Body of pancreas (tissue), 4 donors: ENCODE results near the gene BACH2. TPM values are rescaled to one million over a fixed set of nuclear protein-coding genes. Genes with fewer than 3 reads are reported as not detected.

Source experiments
- ATAC-seq: fragments of 150-250 bp; one replicate; pipeline ENCODE4 v1.9.1; 2016
- DNase-seq, 4 donors: peaks; one replicate each; pipeline ENCODE4 v3.0.0-alpha.2; 2019
- H3K27ac ChIP-seq, 4 donors: fragments of 200-600 bp; sonication (generic); 1 replicate in 3 of 4; 2 replicates in 1 of 4; pipeline versions ENCODE4 v1.5.1 to v1.6.1; 2016 to 2019; ENCODE audit warnings: mild to moderate bottlenecking in 1 of 4, mixed read lengths in 1 of 4, moderate library complexity in 1 of 4
- H3K27me3 ChIP-seq, 2 donors: fragments of 200-600 bp; sonication (generic); one replicate each; pipeline ENCODE4 v1.6.0; 2016; ENCODE audit warnings: mild to moderate bottlenecking in 1 of 2
- H3K36me3 ChIP-seq, 2 donors: fragments of 200-600 bp; sonication (generic); replicated peaks in 1 of 2; 2 replicates each; pipeline ENCODE4 v1.5.1; 2016; ENCODE audit warnings: low read depth in 2 of 2; ENCODE audit not compliant: insufficient read depth in 1 of 2
- H3K4me1 ChIP-seq: fragments of 200-600 bp; sonication (generic); one replicate; pipeline ENCODE4 v1.6.0; 2016
- H3K4me3 ChIP-seq, 2 donors: fragments of 200-600 bp; sonication (generic); 1 replicate in 1 of 2; 2 replicates in 1 of 2; pipeline ENCODE4 v1.5.1; 2016 to 2019
- H3K9me3 ChIP-seq, 3 donors: fragments of 200-600 bp; sonication (generic); 1 replicate in 2 of 3; 2 replicates in 1 of 3; pipeline ENCODE4 v1.5.1; 2016
- CTCF ChIP-seq, 7 experiments: fragments of 450-650 bp in 4 of 7; fragments of 200-600 bp in 3 of 7; sonication (generic) in 3 of 7; IDR thresholded peaks; one replicate each; pipeline ENCODE4 v1.5.1; 2016 to 2019; ENCODE audit warnings: antibody characterized with exemption in 7 of 7
- POLR2A ChIP-seq, 3 donors: fragments of 450-650 bp; IDR thresholded peaks; one replicate each; pipeline ENCODE4 v1.6.1; 2016; ENCODE audit warnings: antibody characterized with exemption in 3 of 3, mild to moderate bottlenecking in 2 of 3
- WGBS, 2 donors: methylation state at CpG; one replicate each; pipeline ENCODE4 v1.1.5; 2017; 5-methylcytosine and 5-hydroxymethylcytosine counted together
- intact Hi-C: fragments of 100-400 bp; cut with DNase I; formaldehyde crosslinking; loops from one replicate; pipeline ENCODE4 v1.15.1; 2023
- total RNA-seq, 2 donors: library from RNA; depleted of rRNA; stranded (reverse); fragments of >200 nt; gene quantifications; one replicate each; pipeline ENCODE4 v1.1.0, GENCODE V29; 2016

The BACH2 gene
- total RNA-seq, 2 donors from 2014 or later = 2.1 to 3.3 TPM

- no peak overlapping the region for H3K27ac ChIP-seq
- intact Hi-C loops = no loop called here
- ATAC-seq = no peak
- no peaks in the 10 kb centered on the region for H3K36me3 ChIP-seq
- H3K4me3 ChIP-seq = no peak overlapping the region
- no peak for DNase-seq
- WGBS, 2 donors = 61 to 87% methylated on average over 5 of the region's 5 CpGs
- TF ChIP-seq POLR2A (IDR thresholded peaks at IDR 0.05) (no peak), CTCF (IDR thresholded peaks at IDR 0.05) (no peak)
- no peaks in the 10 kb centered on the region for H3K9me3 ChIP-seq
- no peaks in the 10 kb centered on the region for H3K27me3 ChIP-seq
- H3K4me1 ChIP-seq = peaks cover 8% of the 10 kb centered on the region
Observed at GRCh38 chr6:90190752-90191395, 105.8 kb downstream of the BACH2 start.

- Histone ChIP-seq H3K27me3 (no peaks in the 10 kb centered on the region), H3K4me3 (no peak overlapping the region), H3K9me3 (no peaks in the 10 kb centered on the region), H3K27ac (no peak overlapping the region), H3K36me3 (no peaks in the 10 kb centered on the region), H3K4me1 (peaks cover 8% of the 10 kb centered on the region)
- TF ChIP-seq POLR2A (IDR thresholded peaks at IDR 0.05) = no peak
- TF ChIP-seq CTCF (IDR thresholded peaks at IDR 0.05) = no peak
- intact Hi-C loops = no loop called here
- ATAC-seq = no peak
- 91 to 92% methylated on average over 4 of the region's 4 CpGs for WGBS, 2 donors
- DNase-seq = no peak
Observed at GRCh38 chr6:90190131-90190530, 106.5 kb downstream of the BACH2 start.

DNA sequence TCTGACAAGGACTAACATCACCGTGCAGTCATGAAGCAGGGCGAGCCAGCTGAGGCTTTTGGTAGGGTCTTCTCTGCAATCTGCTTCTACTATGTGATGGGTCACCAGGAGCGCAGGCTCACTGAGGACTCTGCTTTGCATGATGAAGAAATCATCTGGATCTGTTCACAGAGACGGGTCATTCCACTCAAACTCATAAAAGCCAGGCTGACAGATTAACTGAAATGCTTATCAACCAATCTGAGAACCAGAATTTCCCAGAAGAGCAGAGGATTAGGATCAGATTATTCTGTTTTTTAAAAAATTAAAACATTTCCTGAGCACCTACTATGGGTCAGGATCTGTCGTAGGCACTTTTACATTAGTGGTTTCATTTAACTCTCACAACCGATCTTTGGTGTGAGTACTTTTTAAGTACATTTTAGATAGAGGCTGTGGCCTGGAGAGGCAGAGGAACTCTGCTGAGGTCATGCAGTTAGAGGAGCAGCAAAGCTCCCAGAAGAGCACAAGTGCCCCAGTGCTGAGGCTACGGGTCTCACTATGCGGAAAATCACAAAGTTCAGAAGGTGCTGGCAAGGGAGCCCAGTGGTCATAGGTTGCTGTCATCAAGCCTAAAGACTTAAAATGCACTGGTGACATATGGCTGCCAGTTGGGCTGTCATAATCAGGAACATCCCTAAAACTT, 109.1 kb downstream of the BACH2 start:
- ATAC-seq (no peak), DNase-seq (no peak)
- no peak for TF ChIP-seq CTCF (IDR thresholded peaks at IDR 0.05)
- no peak for TF ChIP-seq POLR2A (IDR thresholded peaks at IDR 0.05)
- WGBS, 2 donors = 62 to 81% methylated on average over 8 of the region's 8 CpGs
- Histone ChIP-seq H3K27me3 (no peaks in the 10 kb centered on the region), H3K9me3 (no peaks in the 10 kb centered on the region), H3K36me3 (no peaks in the 10 kb centered on the region), H3K27ac (no peak overlapping the region), H3K4me1 (peaks cover 32% of the 10 kb centered on the region), H3K4me3 (no peak overlapping the region)
- intact Hi-C loops = no loop called here

DNA sequence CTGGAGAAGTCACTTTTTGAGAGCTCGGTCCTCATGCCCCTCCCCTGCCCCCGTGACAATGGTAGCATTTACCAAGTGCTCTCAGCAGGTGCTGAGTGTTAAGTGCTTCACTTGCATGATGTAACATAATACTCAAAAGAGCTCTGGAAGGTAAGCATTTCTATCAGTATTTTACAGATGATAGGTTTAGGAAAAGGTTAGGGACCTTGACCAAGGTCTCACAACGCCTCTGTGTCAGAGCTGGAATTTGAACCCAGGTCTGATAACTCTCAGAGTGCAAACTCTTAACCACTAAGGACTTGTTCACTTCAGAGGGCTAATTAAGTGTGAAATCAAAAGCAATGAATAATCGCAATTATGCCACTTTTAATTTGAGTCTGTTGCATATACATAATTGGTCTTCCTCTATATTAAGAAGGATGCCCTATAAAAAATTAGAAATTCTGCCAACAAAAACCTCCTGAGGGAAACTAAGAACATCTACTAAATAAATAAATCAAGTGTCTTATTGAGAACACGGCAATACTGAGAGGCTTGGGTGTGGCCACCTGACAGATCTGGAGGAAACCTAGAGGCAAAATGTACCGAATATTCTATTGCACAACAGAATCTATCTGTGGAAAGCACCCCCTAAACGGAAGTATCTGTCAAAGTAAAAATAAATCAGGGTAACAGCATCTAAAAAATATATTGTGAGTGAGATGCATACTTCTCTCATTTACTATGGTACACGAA, 109.8 kb downstream of the BACH2 start:
- no peaks in the 10 kb centered on the region for H3K27me3 ChIP-seq
- H3K4me1 ChIP-seq = peaks cover 32% of the 10 kb centered on the region
- no peak for DNase-seq
- H3K36me3 ChIP-seq = no peaks in the 10 kb centered on the region
- ATAC-seq = no peak
- no peak overlapping the region for H3K27ac ChIP-seq
- intact Hi-C loops = no loop called here
- WGBS, 2 donors = 54 to 58% methylated on average over 8 of the region's 8 CpGs
- H3K9me3 ChIP-seq = no peaks in the 10 kb centered on the region
- no peak for TF ChIP-seq POLR2A (IDR thresholded peaks at IDR 0.05)
- no peak for TF ChIP-seq CTCF (IDR thresholded peaks at IDR 0.05)
- H3K4me3 ChIP-seq = no peak overlapping the region
